TTC549 (cell line): ENCODE measurements around the gene SPDYE8.
"Not testable (repeated sequence)": the region's sequence is repeated elsewhere in the genome, so short reads cannot be mapped to it uniquely, and the experiment has no call there.

Experiments
- FAIRE-seq: peaks from 2 replicates; lab custom pipeline; 2012; peaks lifted over from hg19 to GRCh38; lab: Jason Lieb, UNC

SPDYE8 gene, protein sequence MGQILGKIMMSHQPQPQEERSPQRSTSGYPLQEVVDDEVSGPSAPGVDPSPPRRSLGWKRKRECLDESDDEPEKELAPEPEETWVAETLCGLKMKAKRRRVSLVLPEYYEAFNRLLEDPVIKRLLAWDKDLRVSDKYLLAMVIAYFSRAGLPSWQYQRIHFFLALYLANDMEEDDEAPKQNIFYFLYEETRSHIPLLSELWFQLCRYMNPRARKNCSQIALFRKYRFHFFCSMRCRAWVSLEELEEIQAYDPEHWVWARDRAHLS

DNA sequence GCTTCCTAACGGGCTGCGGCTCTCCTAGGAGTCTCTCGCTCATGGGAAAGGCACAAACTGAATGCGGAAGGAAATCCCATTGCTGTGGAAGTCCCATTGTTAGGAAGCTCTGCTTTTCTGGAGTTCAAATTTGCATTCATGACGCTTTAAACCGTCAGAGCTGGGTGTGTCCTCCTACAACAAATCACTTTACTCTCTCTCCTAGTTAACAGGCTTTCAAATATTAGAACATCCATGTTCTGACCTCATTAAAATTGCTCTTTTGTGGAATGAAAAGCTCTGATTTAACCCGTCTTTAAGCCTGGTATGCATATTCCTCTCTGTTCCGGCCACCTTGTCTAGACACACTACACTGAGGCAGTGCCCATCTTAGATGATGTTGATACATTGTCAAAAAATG lies at the start of gene SPDYE8:
TSS of gene SPDYE8 (minus strand) at position 101 of the 400 bp plus-strand sequence. CDS start 1,800 bp downstream, outside the sequence.
- not testable (repeated sequence) for FAIRE-seq

DNA sequence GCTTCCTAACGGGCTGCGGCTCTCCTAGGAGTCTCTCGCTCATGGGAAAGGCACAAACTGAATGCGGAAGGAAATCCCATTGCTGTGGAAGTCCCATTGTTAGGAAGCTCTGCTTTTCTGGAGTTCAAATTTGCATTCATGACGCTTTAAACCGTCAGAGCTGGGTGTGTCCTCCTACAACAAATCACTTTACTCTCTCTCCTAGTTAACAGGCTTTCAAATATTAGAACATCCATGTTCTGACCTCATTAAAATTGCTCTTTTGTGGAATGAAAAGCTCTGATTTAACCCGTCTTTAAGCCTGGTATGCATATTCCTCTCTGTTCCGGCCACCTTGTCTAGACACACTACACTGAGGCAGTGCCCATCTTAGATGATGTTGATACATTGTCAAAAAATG lies 28.2 kb upstream of the SPDYE8 start, which contains the start of gene SPDYE11:
TSS of gene SPDYE11 (minus strand) at position 101 of the 400 bp plus-strand sequence. CDS start 1,800 bp downstream, outside the sequence.
- FAIRE-seq = not testable (repeated sequence)

DNA sequence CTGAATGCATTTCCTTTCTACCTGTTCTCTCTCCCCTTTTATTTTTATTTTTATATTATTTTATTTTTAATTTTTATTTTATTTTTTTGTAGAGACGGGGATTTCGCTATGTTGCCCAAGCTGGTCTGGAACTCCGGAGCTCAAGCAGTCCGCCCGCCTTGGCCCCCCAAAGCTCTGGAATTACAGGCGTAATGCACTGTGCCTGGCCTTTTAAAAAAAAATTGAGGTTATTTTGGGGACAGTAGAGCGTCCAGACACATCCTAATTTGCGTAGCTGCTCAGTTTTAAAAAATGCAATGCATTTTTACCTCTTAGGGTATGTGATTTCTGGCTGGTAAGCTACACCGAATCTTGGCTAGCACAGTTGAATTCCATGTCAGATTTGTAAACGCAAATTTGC lies 23.1 kb downstream of the SPDYE8 start:
- not testable (repeated sequence) for FAIRE-seq

DNA sequence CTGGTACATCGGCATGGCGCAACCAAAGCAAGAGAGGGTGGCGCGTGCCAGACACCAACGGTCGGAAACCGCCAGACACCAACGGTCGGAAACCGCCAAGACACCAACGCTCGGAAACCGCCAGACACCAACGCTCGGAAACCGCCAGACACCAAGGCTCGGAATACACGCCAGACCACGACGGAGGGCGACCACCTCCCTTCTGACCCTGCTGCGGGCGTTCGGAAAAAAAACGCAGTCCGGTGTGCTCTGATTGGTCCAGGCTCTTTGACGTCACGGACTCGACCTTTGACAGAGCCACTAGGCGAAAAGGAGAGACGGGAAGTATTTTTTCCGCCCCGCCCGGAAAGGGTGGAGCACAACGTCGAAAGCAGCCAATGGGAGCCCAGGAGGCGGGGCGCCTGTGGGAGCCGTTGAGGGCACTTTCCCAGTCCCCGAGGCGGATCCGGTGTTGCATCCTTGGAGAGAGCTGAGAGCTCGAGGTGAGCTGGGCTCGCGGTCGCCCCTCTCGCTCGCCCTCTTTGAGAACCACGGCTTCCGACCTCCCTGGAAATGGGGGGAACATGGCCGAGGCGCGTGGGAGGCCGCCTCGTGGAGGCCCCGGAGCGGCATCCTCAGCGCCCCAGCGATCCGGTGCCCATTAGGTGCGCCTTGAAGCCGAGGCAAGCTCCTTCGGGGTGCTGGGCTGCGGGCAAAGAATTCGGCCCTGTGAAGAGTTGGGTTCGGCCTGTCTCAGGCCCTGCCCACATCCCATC lies 23.7 kb downstream of the SPDYE8 start:
- FAIRE-seq = peak; percentile 26

DNA sequence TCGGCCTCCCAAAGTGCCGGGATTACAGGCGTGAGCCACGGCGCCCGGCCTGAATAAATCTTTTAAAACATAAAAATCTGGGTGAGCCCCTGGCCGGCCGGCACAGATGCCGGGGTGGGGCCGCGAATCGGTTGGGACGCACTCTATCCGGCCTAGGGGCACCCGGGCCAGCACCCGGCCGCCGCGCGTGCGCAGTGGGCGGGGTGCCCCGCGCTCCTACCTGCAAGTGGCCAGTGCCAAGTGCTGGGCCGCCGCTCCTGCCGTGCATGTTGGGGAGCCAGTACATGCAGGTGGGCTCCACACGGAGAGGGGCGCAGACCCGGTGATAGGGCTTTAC lies 24.2 kb downstream of the SPDYE8 start:
- not testable (repeated sequence) for FAIRE-seq

DNA sequence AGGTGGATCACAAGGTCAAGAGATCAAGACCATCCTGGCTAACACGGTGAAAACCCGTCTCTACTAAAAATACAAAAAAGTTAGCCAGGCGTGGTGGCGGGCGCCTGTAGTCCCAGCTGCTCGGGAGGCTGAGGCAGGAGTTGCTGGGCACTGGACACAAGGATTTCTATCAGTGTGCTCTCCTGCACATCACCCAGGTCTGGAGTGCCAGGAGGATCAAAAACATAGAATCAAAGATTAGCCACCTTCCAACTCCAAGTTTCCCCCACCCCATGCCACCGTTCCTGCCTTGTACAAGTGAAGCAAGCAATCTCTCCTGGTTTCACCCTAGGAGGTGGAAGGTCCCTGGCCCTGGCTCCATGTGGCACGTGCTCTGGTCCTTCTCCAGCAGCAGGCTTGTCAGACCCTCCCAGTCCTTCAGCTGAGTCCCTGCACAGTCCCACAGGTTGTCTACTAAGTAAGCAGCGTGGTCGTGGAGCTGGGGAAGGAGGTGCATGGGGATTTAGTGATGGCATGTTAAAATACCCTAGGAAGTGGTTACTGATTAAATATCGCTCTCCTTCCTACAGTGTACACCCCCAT lies 31.6 kb downstream of the SPDYE8 start:
- not testable (repeated sequence) for FAIRE-seq

DNA sequence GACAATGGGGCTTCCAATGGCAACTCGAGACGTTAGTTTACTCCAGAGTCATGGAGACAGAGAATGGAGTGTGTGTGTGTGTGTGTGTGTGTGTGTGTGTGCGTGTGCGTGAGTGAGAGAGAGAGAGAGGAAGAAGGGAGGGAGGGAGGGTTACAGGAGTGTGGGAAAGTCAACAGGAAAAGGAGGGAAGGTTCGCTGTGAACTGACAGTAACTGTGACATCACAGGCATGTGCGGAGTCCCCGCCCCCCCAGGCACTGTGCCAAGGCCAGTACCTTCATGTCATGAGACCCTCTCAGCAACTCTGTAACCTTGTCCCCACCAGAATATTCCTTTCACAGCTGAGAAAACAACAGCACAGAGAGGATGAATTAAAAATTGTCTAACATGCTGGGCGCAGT lies 32.1 kb downstream of the SPDYE8 start:
- not testable (repeated sequence) for FAIRE-seq

DNA sequence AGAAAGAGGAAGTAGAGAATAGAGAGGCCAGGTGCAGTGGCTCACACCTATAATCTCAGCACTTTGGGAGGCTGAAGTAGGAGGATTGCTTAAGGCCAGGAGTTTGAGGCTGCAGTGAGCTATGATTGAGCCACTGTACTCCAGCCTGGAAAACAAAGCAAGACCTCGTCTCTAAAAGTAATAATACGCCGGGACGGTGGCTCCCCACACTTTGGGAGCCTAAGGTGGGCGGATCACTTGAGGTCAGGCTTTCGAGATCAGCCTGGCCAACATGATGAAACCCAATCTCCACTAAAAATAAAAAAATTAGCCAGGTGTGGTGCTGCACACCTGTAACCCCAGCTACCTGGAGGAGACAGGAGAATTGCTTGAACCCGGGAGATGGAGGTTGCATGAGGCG lies 34.1 kb downstream of the SPDYE8 start:
- FAIRE-seq = not testable (repeated sequence)

DNA sequence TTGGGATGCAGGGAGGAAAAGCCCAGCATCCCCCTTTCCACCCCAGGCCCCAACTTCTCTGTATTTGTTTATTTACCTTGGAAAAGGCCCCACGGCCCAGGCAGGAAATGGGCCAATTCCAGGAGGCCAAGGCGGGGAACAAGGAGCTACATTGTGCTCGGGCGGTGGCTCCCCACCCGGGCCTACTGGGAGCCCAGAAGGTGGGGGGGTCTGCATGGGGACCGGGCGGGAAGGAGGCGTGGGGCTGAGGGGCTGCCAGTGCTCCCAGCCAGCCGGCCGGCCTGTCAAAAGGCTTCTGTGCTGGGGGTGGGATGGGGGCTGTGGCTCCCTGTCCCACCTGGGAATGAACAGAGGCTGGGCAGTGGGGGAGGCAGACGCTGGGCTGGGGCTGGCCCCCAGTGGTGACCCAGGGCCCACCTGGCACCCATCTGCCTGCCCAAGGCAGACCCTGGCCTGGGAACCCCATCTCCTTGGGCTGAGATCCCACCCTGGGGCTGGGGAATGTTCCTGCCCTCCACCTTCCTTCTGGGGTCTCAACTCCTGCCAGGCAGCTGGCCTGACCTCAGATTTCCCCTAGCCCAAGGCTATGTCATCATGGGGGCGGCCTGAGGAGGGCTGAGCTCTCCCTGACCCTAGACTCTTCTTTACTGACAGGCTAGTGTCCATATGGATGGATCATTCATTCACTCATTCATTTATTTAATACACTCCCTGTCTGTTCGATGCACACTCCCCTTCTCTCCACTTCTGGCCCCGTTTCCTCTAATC lies 39.2 kb downstream of the SPDYE8 start:
- FAIRE-seq = not testable (repeated sequence)

DNA sequence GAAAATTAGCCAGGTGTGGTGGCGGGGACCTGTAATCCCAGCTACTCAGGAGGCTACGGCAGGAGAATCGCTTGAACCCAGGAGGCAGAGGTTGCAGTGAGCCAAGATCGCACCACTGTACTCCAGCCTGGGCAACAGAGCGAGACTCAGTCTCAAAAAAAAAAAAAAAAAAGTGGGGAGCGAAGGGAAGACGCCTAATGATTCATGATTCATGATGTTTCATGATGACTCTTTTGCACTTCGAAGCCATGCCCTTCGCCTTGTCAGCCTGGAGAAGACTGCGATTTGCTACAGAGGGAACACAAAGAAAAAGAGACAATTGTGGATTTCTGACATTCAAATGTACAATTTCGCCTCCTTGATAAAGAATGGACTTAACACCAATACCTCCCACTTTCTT lies 47.5 kb downstream of the SPDYE8 start:
- FAIRE-seq = not testable (repeated sequence)

DNA sequence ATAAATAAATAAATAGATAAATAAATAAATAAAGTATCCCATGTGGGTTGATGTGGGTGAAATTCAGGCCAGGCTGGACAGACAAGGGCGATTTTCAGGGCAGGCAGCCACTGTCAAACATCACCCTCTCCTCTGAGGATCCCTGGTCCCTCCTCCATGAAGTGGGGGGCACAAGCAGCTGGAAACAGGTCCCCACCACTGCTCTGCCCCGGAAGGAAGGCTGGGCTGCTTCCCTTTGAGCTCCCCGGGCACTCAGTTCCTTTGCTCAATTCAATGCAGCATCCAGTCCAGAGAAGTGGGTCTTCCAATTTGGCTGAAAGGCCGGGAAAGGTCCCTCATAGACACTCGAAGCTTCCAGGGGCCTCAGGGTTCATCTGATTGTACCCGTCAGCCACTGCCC lies 49.2 kb downstream of the SPDYE8 start:
- FAIRE-seq = not testable (repeated sequence)

DNA sequence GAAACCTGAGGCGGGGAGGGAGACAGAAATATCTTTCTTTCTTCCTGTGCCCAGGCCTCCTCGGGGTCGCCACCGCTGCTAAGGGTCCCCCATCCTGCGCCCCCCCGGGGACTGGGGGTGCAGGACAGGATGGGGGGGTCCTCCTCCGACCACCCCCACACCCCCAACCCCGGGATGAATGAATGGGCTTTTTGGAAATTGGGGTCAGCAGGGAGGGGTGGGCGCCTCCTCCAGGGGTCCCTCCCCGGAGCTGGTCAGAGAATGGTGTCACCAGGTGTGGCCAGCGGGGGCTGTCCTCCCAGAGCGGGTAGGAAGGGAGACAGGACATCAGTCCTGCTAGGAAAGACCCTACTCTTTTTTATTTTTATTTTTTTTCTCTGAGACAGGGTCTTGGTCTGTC lies 53.1 kb downstream of the SPDYE8 start:
- not testable (repeated sequence) for FAIRE-seq

DNA sequence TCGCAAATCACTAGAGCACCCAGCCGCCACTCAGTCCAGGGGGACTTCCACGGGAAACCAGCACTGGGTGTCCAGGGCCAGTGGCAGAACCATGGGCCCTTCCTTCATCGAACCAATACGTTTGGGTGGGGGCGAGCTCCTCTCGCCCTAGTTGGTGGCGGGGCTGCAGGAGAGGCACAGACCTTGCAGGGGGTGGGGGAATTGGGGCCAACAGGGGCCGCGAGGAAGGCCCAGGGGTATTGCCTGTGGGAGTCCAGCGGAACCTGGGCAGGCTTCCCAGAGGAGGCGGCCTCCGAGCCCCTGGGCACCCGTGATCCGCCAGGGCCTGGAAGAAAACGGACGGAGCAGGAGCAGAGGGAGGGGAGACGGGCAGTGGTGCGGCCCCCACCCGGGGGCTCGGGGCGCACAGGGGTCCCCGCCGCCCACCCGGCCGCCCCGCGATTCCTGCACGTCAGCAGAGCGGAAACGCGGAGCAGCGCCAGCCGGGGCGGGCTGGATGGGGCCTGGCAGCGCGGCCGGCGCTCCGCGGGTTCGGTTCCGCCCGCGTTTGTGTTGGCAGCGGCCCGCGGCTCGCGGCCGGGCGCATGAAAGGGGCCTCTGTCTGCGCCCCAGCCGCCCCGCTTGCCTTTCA lies 53.8 kb downstream of the SPDYE8 start:
- FAIRE-seq = not testable (repeated sequence)

DNA sequence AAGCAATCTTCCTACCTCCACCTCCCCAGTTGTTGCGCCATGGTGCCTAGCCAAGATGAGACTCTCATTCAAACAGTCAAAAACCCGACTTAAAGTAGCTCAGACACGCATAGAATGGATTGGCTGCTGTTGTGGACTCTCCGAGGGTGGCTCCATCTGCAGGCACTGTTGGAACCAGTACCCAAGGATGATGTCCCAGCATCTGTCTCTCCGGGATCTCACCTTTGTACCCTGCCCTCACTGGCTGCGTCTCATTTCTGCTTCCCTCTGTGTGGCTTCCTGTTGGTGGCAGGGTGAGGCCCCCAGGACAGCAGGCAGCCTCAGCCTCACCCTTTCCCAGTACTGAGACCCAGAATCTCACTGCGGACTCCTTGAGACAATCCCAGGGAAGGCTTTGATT lies 54.8 kb downstream of the SPDYE8 start:
- FAIRE-seq = not testable (repeated sequence)

DNA sequence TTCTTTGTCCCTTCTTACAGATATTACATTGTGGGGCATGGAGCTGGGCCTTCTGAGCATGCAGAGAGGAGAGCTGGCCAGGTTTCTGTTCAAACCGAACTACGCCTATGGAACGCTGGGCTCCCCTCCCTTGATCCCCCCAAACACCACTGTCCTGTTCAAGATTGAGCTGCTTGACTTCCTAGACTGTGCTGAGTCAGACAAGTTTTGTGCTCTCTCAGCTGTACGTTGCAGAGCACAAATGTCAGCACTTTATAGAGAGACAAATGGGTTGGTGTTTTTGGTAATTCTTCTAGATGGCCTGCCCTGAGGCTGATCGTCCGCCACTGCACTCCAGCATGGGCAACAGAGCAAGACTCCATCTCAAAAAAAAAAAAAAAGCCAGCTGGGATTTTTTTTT lies 58.1 kb downstream of the SPDYE8 start:
- not testable (repeated sequence) for FAIRE-seq
